Spleen (tissue), 7 donors: ENCODE data around the gene TFRC.
"Not testable (repeated sequence)": the region's sequence is repeated elsewhere in the genome, so short reads cannot be mapped to it uniquely, and the experiment has no call there.

Experiments used
- POLR2A ChIP-seq, 3 donors: fragments of 450-650 bp; IDR thresholded peaks; one replicate each; pipeline ENCODE4 v1.5.1; 2017; ENCODE audit warnings: antibody characterized with exemption in 3 of 3, mild to moderate bottlenecking in 1 of 3
- POLR2AphosphoS5 ChIP-seq, 3 donors: sonication (generic); formaldehyde crosslinking; IDR thresholded peaks; one replicate each; pipeline ENCODE4 v1.5.1; 2017; ENCODE audit warnings: antibody characterized with exemption in 3 of 3
- TF ChIP-seq, protein P1 (sequence below), 11 experiments: fragments of 200-600 bp in 7 of 11; fragments of 450-650 bp in 4 of 11; sonication (generic) in 4 of 11; IDR thresholded peaks in 8 of 11; conservative IDR thresholded peaks in 3 of 11; 1 replicate in 7 of 11; 2 replicates in 4 of 11; pipeline versions ENCODE4 v1.4.0 to v1.8.0; 2016 to 2021; ENCODE audit warnings: antibody characterized with exemption in 11 of 11, inconsistent platforms in 4 of 11, mild to moderate bottlenecking in 1 of 11
- donor health status: DM: no; HTN: no; CAD: no; lungs with moderate emphysema.
- donor health status: DM: no; HTN: no; CAD: no.
- donor health status: DM: no; HTN: no; CAD: no.

DNA sequence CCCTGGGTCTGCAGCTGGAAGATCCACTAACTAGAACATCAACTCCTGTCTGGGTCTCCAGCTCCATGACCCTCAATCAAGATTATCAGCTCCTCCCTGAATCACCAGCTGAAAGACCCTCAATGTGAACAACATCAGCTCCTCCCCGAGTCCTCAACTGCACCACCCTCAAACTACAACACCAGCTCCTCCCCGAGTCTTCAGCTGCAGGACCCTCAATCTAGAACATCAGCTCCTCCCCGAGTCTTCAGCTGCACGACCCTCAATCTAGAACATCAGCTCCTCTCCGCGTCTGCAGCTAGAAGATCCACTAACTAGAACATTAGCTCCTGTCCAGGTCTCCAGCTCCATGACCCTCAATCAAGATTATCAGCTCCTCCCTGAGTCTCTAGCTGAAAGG lies 79.2 kb downstream of the TFRC start:
- TF ChIP-seq, protein P1, sequence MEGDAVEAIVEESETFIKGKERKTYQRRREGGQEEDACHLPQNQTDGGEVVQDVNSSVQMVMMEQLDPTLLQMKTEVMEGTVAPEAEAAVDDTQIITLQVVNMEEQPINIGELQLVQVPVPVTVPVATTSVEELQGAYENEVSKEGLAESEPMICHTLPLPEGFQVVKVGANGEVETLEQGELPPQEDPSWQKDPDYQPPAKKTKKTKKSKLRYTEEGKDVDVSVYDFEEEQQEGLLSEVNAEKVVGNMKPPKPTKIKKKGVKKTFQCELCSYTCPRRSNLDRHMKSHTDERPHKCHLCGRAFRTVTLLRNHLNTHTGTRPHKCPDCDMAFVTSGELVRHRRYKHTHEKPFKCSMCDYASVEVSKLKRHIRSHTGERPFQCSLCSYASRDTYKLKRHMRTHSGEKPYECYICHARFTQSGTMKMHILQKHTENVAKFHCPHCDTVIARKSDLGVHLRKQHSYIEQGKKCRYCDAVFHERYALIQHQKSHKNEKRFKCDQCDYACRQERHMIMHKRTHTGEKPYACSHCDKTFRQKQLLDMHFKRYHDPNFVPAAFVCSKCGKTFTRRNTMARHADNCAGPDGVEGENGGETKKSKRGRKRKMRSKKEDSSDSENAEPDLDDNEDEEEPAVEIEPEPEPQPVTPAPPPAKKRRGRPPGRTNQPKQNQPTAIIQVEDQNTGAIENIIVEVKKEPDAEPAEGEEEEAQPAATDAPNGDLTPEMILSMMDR (IDR thresholded peaks at IDR 0.05 in 8 of 11, conservative IDR thresholded peaks at IDR 0.05 in 3 of 11), result not testable (repeated sequence)
- not testable (repeated sequence) for TF ChIP-seq POLR2A, POLR2AphosphoS5 (IDR thresholded peaks at IDR 0.05)
